ENCODE measurements around the gene FARS2.
"Not testable (repeated sequence)": the region's sequence is repeated elsewhere in the genome, so short reads cannot be mapped to it uniquely, and the experiment has no call there.

Gene FARS2

DNA sequence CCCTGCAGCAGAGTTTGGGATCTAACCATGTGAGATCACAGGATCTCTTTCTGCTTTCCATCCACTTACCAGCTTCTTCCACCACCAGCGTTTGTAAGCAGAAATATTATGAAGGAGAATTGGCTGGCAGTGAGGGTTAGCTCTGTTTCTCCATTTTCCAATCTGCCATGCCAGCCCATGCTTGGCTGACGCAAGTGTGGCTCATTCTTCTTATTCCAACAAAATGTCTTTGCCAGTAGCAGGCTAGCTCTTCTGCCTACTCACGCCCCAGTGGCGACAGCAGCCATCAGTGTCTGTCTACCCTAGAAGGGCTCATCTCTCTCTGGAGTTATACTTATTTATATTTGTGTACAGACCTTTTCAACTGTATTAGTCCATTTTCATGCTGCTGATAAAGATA lies 286.2 kb downstream of the FARS2 start:
- Histone ChIP-seq H3K36me3 (ENCODE audit: control insufficient read depth, insufficient read depth, low read length) (no peaks in the 10 kb centered on the region), H3K4me3 (ENCODE audit: insufficient read depth, low read depth, low read length) (no peak overlapping the region), H3K27me3 (ENCODE audit: control insufficient read depth, insufficient read depth, low read length, poor library complexity, severe bottlenecking) (no peaks in the 10 kb centered on the region), H3K9me3 (ENCODE audit: control insufficient read depth, low read length) (no peaks in the 10 kb centered on the region), H3K27ac (ENCODE audit: insufficient read depth, low read depth, low read length, poor library complexity, severe bottlenecking) (no peak overlapping the region), H3K4me1 (ENCODE audit: control insufficient read depth, insufficient read depth, low read length) (no peaks in the 10 kb centered on the region)
- WGBS, 2 experiments = 94 to 96% methylated on average over 3 to 4 of the region's 4 CpGs

DNA sequence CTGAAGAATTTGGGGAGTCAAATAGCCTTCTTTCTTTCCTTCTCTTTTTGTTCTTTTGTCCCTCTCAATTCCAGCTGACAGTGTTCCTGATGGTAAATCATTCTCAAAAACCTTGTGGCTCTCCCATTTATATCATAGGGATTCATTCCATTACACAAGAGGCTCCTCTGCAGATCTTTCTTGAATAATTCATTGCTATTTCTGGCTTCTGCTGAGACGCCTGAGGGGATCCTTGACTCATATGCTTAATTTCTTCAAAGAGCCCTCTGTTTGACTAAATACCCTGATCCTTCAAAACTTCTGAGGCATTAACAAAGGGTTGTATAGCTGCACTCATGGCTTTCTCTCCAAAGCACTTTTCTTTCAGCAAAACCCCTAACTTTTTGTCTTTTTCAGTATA lies 289.3 kb downstream of the FARS2 start:
- peaks cover 14% of the 10 kb centered on the region for H3K4me1 ChIP-seq (ENCODE audit: control insufficient read depth, insufficient read depth, low read length)
- no peak overlapping the region for H3K27ac ChIP-seq (ENCODE audit: insufficient read depth, low read depth, low read length, poor library complexity, severe bottlenecking)
- no peaks in the 10 kb centered on the region for H3K27me3 ChIP-seq (ENCODE audit: control insufficient read depth, insufficient read depth, low read length, poor library complexity, severe bottlenecking)
- no peaks in the 10 kb centered on the region for H3K9me3 ChIP-seq (ENCODE audit: control insufficient read depth, low read length)
- H3K4me3 ChIP-seq (ENCODE audit: insufficient read depth, low read depth, low read length) = no peak overlapping the region
- H3K36me3 ChIP-seq (ENCODE audit: control insufficient read depth, insufficient read depth, low read length) = no peaks in the 10 kb centered on the region
- WGBS, 2 experiments = 78 to 83% methylated on average over 1 of the region's 1 CpG

DNA sequence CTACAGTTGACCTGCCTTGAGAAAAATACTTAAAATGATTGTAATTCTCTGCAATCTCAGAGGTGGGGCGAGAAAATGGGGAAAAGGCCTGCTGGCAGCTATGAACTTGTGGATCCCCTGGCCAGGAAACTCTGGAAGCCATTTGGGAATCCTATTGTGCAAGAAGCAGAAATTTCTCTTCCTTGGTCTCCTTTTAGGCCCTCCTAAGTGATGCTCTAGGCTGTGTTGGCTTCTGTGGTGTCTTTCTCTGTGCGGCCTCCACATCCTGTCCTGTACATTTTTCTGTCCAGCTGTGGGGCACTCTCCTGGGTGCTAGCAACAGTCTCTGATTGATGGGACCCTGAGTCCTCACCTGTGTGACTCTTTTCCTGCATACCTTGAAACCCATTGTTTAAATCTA lies 290.9 kb downstream of the FARS2 start:
- Histone ChIP-seq H3K9me3 (ENCODE audit: control insufficient read depth, low read length) (no peaks in the 10 kb centered on the region), H3K4me3 (ENCODE audit: insufficient read depth, low read depth, low read length) (no peak overlapping the region), H3K4me1 (ENCODE audit: control insufficient read depth, insufficient read depth, low read length) (peaks cover 14% of the 10 kb centered on the region), H3K27me3 (ENCODE audit: control insufficient read depth, insufficient read depth, low read length, poor library complexity, severe bottlenecking) (no peaks in the 10 kb centered on the region), H3K36me3 (ENCODE audit: control insufficient read depth, insufficient read depth, low read length) (no peaks in the 10 kb centered on the region), H3K27ac (ENCODE audit: insufficient read depth, low read depth, low read length, poor library complexity, severe bottlenecking) (no peak overlapping the region)
- WGBS, 2 experiments = 92 to 95% methylated on average over 2 of the region's 2 CpGs

DNA sequence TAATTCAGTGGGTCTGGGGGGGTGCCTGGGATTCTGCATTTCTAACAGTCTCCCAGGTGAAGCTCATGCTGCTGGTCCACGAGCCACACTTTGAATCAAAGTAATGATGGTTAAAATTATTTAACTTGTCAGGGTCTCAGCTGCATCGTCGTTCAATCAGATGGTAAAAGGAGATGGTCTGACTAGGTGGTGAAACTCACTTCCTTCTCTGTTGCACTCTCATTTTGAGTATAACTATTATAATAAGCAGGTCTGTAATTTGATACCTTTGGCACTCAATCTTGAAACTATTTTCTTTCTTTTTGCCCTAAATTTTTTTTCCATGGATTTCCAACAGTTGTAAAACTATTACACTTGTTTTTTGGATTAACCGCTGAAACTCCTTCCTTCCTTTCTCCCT lies 292.5 kb downstream of the FARS2 start:
- Histone ChIP-seq H3K4me3 (ENCODE audit: insufficient read depth, low read depth, low read length) (no peak overlapping the region), H3K4me1 (ENCODE audit: control insufficient read depth, insufficient read depth, low read length) (peaks cover 14% of the 10 kb centered on the region), H3K36me3 (ENCODE audit: control insufficient read depth, insufficient read depth, low read length) (no peaks in the 10 kb centered on the region), H3K27me3 (ENCODE audit: control insufficient read depth, insufficient read depth, low read length, poor library complexity, severe bottlenecking) (no peaks in the 10 kb centered on the region), H3K27ac (ENCODE audit: insufficient read depth, low read depth, low read length, poor library complexity, severe bottlenecking) (no peak overlapping the region), H3K9me3 (ENCODE audit: control insufficient read depth, low read length) (no peaks in the 10 kb centered on the region)
- WGBS, 2 experiments = 72 to 76% methylated on average over 3 of the region's 4 CpGs

DNA sequence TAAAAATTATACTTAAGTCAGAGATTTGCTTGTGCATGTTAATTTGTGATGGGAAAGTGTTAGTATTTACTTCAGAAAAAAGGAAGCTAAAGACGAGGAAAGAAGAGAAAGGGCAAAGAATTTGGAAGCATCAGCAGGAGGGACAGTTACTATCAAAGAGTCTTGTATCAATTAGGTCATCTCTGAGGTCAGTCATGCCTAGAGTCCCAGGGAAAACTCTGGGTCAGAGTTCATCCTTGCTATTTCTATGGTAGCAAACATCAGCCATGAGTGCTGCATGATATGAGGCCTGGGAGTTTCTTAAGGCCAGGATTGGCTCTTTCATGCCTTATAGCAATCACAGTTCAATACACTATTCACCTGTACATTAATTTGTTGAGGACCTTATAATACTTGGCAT lies 292.9 kb downstream of the FARS2 start:
- no peaks in the 10 kb centered on the region for H3K9me3 ChIP-seq (ENCODE audit: control insufficient read depth, low read length)
- no peak overlapping the region for H3K4me3 ChIP-seq (ENCODE audit: insufficient read depth, low read depth, low read length)
- 5 to 6% methylated on average over 1 of the region's 1 CpG for WGBS, 2 experiments
- no peaks in the 10 kb centered on the region for H3K36me3 ChIP-seq (ENCODE audit: control insufficient read depth, insufficient read depth, low read length)
- H3K27me3 ChIP-seq (ENCODE audit: control insufficient read depth, insufficient read depth, low read length, poor library complexity, severe bottlenecking) = no peaks in the 10 kb centered on the region
- H3K4me1 ChIP-seq (ENCODE audit: control insufficient read depth, insufficient read depth, low read length) = peaks cover 14% of the 10 kb centered on the region
- no peak overlapping the region for H3K27ac ChIP-seq (ENCODE audit: insufficient read depth, low read depth, low read length, poor library complexity, severe bottlenecking)

DNA sequence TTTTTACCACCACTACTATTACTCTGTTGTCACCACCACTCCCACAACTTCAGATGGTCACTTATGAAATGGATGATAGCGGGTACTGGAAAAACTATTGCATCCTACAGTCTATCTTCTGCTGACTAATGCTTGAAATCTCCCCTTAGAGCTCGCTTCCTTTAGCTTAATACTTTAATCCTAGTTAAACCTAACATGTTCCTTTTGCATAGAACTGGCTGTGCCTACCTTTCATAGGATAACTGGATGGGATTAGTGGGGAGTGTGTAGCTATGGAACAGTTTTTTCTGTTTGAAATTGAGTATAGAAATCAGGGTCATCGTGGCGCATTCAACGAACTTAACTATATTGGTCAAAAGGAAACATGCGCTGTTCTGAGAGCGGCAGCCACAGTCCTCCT lies 294.7 kb downstream of the FARS2 start:
- 96 to 97% methylated on average over 7 of the region's 7 CpGs for WGBS, 2 experiments
- no peaks in the 10 kb centered on the region for H3K36me3 ChIP-seq (ENCODE audit: control insufficient read depth, insufficient read depth, low read length)
- no peak overlapping the region for H3K4me3 ChIP-seq (ENCODE audit: insufficient read depth, low read depth, low read length)
- H3K4me1 ChIP-seq (ENCODE audit: control insufficient read depth, insufficient read depth, low read length) = peaks cover 14% of the 10 kb centered on the region
- H3K9me3 ChIP-seq (ENCODE audit: control insufficient read depth, low read length) = no peaks in the 10 kb centered on the region
- no peaks in the 10 kb centered on the region for H3K27me3 ChIP-seq (ENCODE audit: control insufficient read depth, insufficient read depth, low read length, poor library complexity, severe bottlenecking)
- no peak overlapping the region for H3K27ac ChIP-seq (ENCODE audit: insufficient read depth, low read depth, low read length, poor library complexity, severe bottlenecking)

DNA sequence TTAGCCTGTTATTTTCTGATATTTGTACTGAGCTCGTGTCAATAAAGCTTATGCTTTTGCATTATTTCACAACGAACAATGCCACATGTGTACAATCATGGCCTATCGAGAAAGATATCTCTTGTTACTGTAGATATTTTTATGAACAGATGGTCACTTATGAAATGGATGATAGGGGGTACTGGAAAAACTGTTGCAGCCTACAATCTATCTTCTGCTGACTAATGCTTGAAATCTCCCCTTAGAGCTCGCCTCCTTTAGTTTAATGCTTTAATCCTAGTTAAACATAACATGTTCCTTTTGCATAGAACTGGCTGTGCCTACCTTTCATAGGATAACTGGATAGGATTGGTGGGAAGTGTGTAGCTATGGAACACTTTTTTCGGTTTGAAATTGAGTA lies 296.2 kb downstream of the FARS2 start:
- Histone ChIP-seq H3K4me1 (ENCODE audit: control insufficient read depth, insufficient read depth, low read length) (peaks cover 14% of the 10 kb centered on the region), H3K27me3 (ENCODE audit: control insufficient read depth, insufficient read depth, low read length, poor library complexity, severe bottlenecking) (no peaks in the 10 kb centered on the region), H3K9me3 (ENCODE audit: control insufficient read depth, low read length) (no peaks in the 10 kb centered on the region), H3K36me3 (ENCODE audit: control insufficient read depth, insufficient read depth, low read length) (no peaks in the 10 kb centered on the region), H3K4me3 (ENCODE audit: insufficient read depth, low read depth, low read length) (no peak overlapping the region), H3K27ac (ENCODE audit: insufficient read depth, low read depth, low read length, poor library complexity, severe bottlenecking) (no peak overlapping the region)
- WGBS, 2 experiments = 84 to 91% methylated on average over 4 to 5 of the region's 5 CpGs

DNA sequence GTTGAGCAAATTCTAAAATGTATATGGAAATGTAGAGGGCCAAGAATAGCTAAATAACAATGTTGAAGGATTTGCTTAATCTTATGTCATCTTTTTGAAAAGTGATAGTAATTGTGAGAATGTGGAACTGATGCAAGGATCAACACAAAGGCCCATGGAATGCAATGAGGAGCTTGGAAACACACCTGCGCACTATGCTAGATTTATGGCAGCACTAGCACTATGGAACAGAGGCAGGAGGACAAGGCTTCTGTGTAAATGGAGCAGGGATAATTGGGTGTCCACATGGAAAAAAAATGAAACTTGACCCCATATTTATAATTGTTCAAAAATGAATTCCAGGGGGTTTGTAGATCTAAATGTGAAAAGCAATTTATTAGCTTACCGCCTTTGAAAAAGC lies 298.3 kb downstream of the FARS2 start:
- 96 to 98% methylated on average over 2 of the region's 2 CpGs for WGBS, 2 experiments

DNA sequence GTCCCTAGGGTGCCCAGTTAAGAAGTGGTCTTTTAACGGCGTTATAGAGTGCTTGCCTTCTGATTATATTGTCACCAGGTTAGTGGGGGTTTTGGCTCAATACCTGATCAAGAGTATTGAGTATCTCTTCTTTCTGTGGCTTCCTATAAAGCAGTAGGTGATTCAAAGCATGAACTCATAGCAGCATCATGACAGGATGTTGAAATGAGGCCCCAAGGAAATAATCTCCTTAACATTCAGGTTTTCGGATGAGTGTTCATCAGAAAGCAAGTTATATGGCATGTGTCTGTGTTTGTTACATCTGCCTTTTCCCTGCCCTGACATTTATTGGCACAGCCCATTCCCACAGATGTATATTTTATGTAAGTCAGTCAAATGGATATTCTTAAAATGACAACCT lies 301.0 kb downstream of the FARS2 start:
- no peaks in the 10 kb centered on the region for H3K36me3 ChIP-seq (ENCODE audit: control insufficient read depth, insufficient read depth, low read length)
- no peaks in the 10 kb centered on the region for H3K27me3 ChIP-seq (ENCODE audit: control insufficient read depth, insufficient read depth, low read length, poor library complexity, severe bottlenecking)
- WGBS, 2 experiments = 62 to 65% methylated on average over 3 of the region's 3 CpGs
- H3K4me3 ChIP-seq (ENCODE audit: insufficient read depth, low read depth, low read length) = no peak overlapping the region
- H3K9me3 ChIP-seq (ENCODE audit: control insufficient read depth, low read length) = no peaks in the 10 kb centered on the region
- H3K27ac ChIP-seq (ENCODE audit: insufficient read depth, low read depth, low read length, poor library complexity, severe bottlenecking) = no peak overlapping the region
- no peaks in the 10 kb centered on the region for H3K4me1 ChIP-seq (ENCODE audit: control insufficient read depth, insufficient read depth, low read length)

More for the DNA sequence above, 298.3 kb downstream of the FARS2 start:
- no peaks in the 10 kb centered on the region for H3K27me3 ChIP-seq (ENCODE audit: control insufficient read depth, insufficient read depth, low read length, poor library complexity, severe bottlenecking)
- H3K4me1 ChIP-seq (ENCODE audit: control insufficient read depth, insufficient read depth, low read length) = peaks cover 2% of the 10 kb centered on the region
- H3K36me3 ChIP-seq (ENCODE audit: control insufficient read depth, insufficient read depth, low read length) = no peaks in the 10 kb centered on the region
- no peaks in the 10 kb centered on the region for H3K9me3 ChIP-seq (ENCODE audit: control insufficient read depth, low read length)
- H3K4me3 ChIP-seq (ENCODE audit: insufficient read depth, low read depth, low read length) = no peak overlapping the region
- no peak overlapping the region for H3K27ac ChIP-seq (ENCODE audit: insufficient read depth, low read depth, low read length, poor library complexity, severe bottlenecking)

DNA sequence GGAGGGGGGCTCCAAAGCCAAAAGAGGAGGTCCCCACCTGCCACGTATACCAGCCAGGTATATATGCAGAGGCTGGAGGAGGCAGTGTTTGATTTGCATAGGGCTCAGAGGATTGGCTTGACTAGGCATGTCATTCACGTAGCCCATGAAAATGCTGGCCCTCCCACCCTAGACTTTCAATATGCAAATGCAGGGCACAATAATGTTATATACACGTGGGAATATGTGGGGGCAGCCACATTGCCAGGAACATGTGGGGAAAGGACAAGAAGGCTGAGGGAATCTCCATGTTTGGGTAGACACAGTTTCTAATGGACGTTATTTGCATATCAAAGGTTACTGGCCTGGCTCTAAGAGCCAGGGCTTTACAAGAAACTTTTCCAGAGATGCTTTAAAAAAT lies 301.8 kb downstream of the FARS2 start:
- no peaks in the 10 kb centered on the region for H3K4me1 ChIP-seq (ENCODE audit: control insufficient read depth, insufficient read depth, low read length)
- no peaks in the 10 kb centered on the region for H3K9me3 ChIP-seq (ENCODE audit: control insufficient read depth, low read length)
- H3K4me3 ChIP-seq (ENCODE audit: insufficient read depth, low read depth, low read length) = no peak overlapping the region
- 75 to 78% methylated on average over 4 of the region's 4 CpGs for WGBS, 2 experiments
- H3K27me3 ChIP-seq (ENCODE audit: control insufficient read depth, insufficient read depth, low read length, poor library complexity, severe bottlenecking) = no peaks in the 10 kb centered on the region
- H3K27ac ChIP-seq (ENCODE audit: insufficient read depth, low read depth, low read length, poor library complexity, severe bottlenecking) = no peak overlapping the region
- H3K36me3 ChIP-seq (ENCODE audit: control insufficient read depth, insufficient read depth, low read length) = no peaks in the 10 kb centered on the region

DNA sequence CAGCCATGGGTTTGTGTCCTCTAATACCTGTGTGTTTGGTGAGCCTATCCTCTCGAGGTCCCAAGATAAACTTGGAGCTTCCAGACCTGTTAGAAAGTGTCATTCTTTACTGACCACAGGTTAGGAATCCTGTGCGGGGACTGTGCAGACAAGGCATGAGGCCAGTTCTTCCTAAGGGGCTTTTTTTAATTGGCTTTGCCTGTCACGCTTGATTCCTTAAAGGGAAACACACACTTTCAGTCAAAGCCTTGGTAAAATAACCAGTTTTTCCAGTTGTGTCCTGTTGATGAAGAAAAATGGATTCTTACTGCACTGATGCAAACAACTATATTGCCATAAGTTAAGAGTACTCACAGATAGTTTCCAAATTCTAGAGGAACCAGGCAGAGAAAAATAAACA lies 303.4 kb downstream of the FARS2 start:
- H3K27me3 ChIP-seq (ENCODE audit: control insufficient read depth, insufficient read depth, low read length, poor library complexity, severe bottlenecking); H3K4me1 ChIP-seq (ENCODE audit: control insufficient read depth, insufficient read depth, low read length); H3K36me3 ChIP-seq (ENCODE audit: control insufficient read depth, insufficient read depth, low read length); H3K9me3 ChIP-seq (ENCODE audit: control insufficient read depth, low read length); H3K4me3 ChIP-seq (ENCODE audit: insufficient read depth, low read depth, low read length); H3K27ac ChIP-seq (ENCODE audit: insufficient read depth, low read depth, low read length, poor library complexity, severe bottlenecking): not testable (repeated sequence)
- 86 to 94% methylated on average over 3 of the region's 3 CpGs for WGBS, 2 experiments
